Skeletal muscle tissue (tissue), 4 donors: ENCODE measurements around the gene THSD4. TPM values are rescaled to one million over a fixed set of nuclear protein-coding genes. Genes with fewer than 3 reads are reported as not detected.

Experiments
- H3K27ac ChIP-seq: one replicate; pipeline ENCODE4 v1.7.0; 2013; ENCODE audit warnings: mild to moderate bottlenecking, low read depth, low read length, inconsistent platforms
- H3K27me3 ChIP-seq, 3 donors: one replicate each; pipeline ENCODE4 v1.7.0; 2013; ENCODE audit warnings: low read length in 3 of 3; ENCODE audit not compliant: control insufficient read depth in 3 of 3, insufficient read depth in 3 of 3
- H3K36me3 ChIP-seq, 3 donors: one replicate each; pipeline ENCODE4 v1.7.0; 2013; ENCODE audit warnings: low read length in 3 of 3; ENCODE audit not compliant: control insufficient read depth in 3 of 3, insufficient read depth in 3 of 3
- H3K4me1 ChIP-seq, 3 donors: one replicate each; pipeline ENCODE4 v1.7.0; 2013; ENCODE audit warnings: low read length in 3 of 3, mild to moderate bottlenecking in 3 of 3; ENCODE audit not compliant: control insufficient read depth in 3 of 3, insufficient read depth in 3 of 3
- H3K4me3 ChIP-seq, 3 donors: one replicate each; pipeline ENCODE4 v1.7.0; 2013; ENCODE audit warnings: low read length in 3 of 3
- H3K9ac ChIP-seq, 3 donors: one replicate each; pipeline ENCODE4 v1.7.0; 2013; ENCODE audit warnings: low read length in 3 of 3, mild to moderate bottlenecking in 3 of 3, moderate library complexity in 2 of 3, low read depth in 1 of 3
- H3K9me3 ChIP-seq, 3 donors: one replicate each; pipeline ENCODE4 v1.7.0; 2013; ENCODE audit warnings: low read length in 3 of 3; ENCODE audit not compliant: control insufficient read depth in 3 of 3
- total RNA-seq: library from RNA; depleted of rRNA; stranded (reverse); fragments of >200 nt; gene quantifications from one replicate; pipeline ENCODE4 v1.2.3, GENCODE V29; 2014
- donor health status: Osteomylitis.

The THSD4 gene
- total RNA-seq, 1 donor from 2014 or later, result 15.7 TPM

GRCh38 chr15:71226536-71227455 is 111.5 kb downstream of the THSD4 start:
- Histone ChIP-seq H3K36me3 (no peaks in the 10 kb centered on the region), H3K9ac (no peak overlapping the region), H3K9me3 (no peaks in the 10 kb centered on the region), H3K4me3 (no peak overlapping the region), H3K4me1 (peaks cover 0 to 9% (median 8%) of the 10 kb centered on the region in 3 donors), H3K27ac (no peak overlapping the region), H3K27me3 (no peaks in the 10 kb centered on the region)

GRCh38 chr15:71228403-71228802 is 113.1 kb downstream of the THSD4 start:
- no peak overlapping the region for H3K4me3 ChIP-seq
- H3K9ac ChIP-seq, result no peak overlapping the region
- H3K4me1 ChIP-seq, result peaks cover 0 to 9% (median 8%) of the 10 kb centered on the region in 3 donors
- no peak overlapping the region for H3K27ac ChIP-seq
- no peaks in the 10 kb centered on the region for H3K36me3 ChIP-seq
- H3K9me3 ChIP-seq, result no peaks in the 10 kb centered on the region
- no peaks in the 10 kb centered on the region for H3K27me3 ChIP-seq

GRCh38 chr15:71230303-71230702 is 115.0 kb downstream of the THSD4 start:
- H3K9me3 ChIP-seq, result no peaks in the 10 kb centered on the region
- no peak overlapping the region for H3K4me3 ChIP-seq
- H3K27me3 ChIP-seq, result no peaks in the 10 kb centered on the region
- H3K9ac ChIP-seq, result no peak overlapping the region
- peaks cover 0 to 9% (median 8%) of the 10 kb centered on the region in 3 donors for H3K4me1 ChIP-seq
- no peaks in the 10 kb centered on the region for H3K36me3 ChIP-seq
- no peak overlapping the region for H3K27ac ChIP-seq

DNA sequence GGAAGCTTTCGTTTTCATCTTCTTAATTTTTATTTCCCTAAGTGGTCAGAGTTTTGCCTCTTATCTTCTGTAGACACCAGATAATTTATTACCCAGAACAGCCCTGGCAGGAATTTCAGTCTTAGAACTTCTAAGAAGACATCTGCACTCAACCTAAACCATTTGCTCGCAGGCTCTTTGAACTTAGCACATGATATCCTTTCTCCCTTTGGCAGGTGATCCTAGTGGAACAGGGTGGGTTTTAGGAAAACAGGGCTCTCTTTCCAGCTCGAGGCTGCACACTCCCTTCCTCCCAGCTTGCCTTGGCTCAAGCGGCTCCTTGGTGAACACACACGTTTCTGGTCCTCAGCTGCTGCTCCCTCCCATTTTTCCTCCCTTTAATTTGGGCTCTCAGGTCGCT is 116.5 kb downstream of the THSD4 start:
- Histone ChIP-seq H3K27me3 (no peaks in the 10 kb centered on the region), H3K9me3 (no peaks in the 10 kb centered on the region), H3K4me1 (peaks cover 0 to 9% (median 8%) of the 10 kb centered on the region in 3 donors), H3K36me3 (no peaks in the 10 kb centered on the region), H3K9ac (no peak overlapping the region), H3K27ac (no peak overlapping the region), H3K4me3 (no peak overlapping the region)

- H3K36me3 ChIP-seq, result no peaks in the 10 kb centered on the region
Measured at GRCh38 chr15:71232411-71232810, 117.1 kb downstream of the THSD4 start.

GRCh38 chr15:71237456-71238188 is 122.4 kb downstream of the THSD4 start:
- no peak overlapping the region for H3K27ac ChIP-seq
- no peaks in the 10 kb centered on the region for H3K4me1 ChIP-seq
- no peak overlapping the region for H3K9ac ChIP-seq
- no peaks in the 10 kb centered on the region for H3K36me3 ChIP-seq
- H3K9me3 ChIP-seq, result no peaks in the 10 kb centered on the region
- no peaks in the 10 kb centered on the region for H3K27me3 ChIP-seq
- H3K4me3 ChIP-seq, result no peak overlapping the region

More at GRCh38 chr15:71232411-71232810, 117.1 kb downstream of the THSD4 start:
- Histone ChIP-seq H3K4me1 (peaks cover 0 to 8% (median 8%) of the 10 kb centered on the region in 3 donors), H3K9me3 (no peaks in the 10 kb centered on the region), H3K27ac (no peak overlapping the region), H3K27me3 (no peaks in the 10 kb centered on the region), H3K9ac (no peak overlapping the region), H3K4me3 (no peak overlapping the region)

DNA sequence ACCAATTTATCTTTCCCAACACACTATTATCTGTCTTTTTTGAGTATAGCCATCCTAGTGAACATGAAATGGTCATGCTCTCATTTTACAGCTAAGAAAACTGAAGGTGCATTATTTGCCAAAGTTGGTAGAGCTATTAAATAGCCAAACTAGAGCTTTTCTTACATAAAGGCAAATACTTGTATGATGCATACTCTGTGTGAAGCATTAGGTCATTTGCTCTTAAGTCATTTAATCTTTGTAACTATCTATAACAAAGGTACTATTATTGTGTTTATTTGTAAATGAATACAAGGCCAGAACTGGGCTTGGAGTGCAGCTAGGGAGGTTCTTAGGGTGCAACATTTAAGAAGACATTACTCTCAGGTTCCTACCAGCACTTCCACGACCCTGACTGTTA is 123.7 kb downstream of the THSD4 start:
- Histone ChIP-seq H3K9ac (no peak overlapping the region), H3K36me3 (no peaks in the 10 kb centered on the region), H3K9me3 (no peaks in the 10 kb centered on the region), H3K4me1 (no peaks in the 10 kb centered on the region), H3K27ac (no peak overlapping the region), H3K4me3 (no peak overlapping the region), H3K27me3 (no peaks in the 10 kb centered on the region)

DNA sequence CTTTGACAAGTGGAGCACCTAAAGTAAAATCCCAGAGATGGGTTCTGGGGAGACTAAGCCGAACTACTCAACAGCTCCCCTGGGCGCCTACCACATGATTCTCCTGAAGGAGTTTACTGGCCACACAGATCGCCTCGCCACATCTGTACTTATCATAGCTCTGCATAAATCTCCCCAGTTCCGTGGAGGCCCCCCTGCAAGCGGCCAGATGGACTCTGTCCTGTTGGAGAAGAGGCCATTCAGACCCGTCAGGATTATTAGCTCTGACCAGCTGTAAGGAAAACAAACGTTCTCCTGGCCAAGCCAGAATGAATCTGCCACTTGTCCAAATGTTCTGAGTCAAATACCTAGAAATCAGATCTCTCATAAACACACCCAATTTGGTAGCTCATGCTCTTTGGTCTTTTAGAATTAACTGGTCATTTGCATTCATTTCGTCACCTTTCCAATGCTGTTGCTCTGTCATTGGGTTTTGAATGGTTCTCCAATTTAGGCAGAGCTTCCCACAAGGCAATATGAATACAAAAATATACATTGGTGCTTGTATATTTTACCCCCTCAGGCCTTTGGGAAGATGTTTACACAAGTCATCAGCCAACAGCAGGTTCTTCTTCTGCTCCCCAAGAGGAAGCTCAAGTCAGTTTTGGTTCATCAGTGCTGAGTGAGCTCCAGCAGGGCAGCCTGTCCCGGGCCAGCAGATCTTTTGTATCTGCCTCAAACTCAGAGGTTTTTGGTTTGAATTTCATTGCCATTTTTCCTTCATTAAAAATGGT is 124.5 kb downstream of the THSD4 start:
- Histone ChIP-seq H3K9me3 (no peaks in the 10 kb centered on the region), H3K27me3 (no peaks in the 10 kb centered on the region), H3K9ac (no peak overlapping the region), H3K4me3 (no peak overlapping the region), H3K27ac (no peak overlapping the region), H3K4me1 (no peaks in the 10 kb centered on the region), H3K36me3 (no peaks in the 10 kb centered on the region)

- H3K27ac ChIP-seq, result no peak overlapping the region
- H3K27me3 ChIP-seq, result no peaks in the 10 kb centered on the region
- H3K36me3 ChIP-seq, result no peaks in the 10 kb centered on the region
- no peak overlapping the region for H3K4me3 ChIP-seq
- H3K4me1 ChIP-seq, result peaks cover 0 to 3% (median 0%) of the 10 kb centered on the region in 3 donors
- no peak overlapping the region for H3K9ac ChIP-seq
- no peaks in the 10 kb centered on the region for H3K9me3 ChIP-seq
Measured at GRCh38 chr15:71242292-71242691, 127.0 kb downstream of the THSD4 start.
